NCI-H2107 treated with DMSO at 0.1 percent for 48 hours (cell line): ENCODE data around the gene CA9.

Experiments used
- DNase-seq: peaks from one replicate; lab custom pipeline; 2025; ENCODE audit not compliant: unreplicated experiment; lab: John Stamatoyannopoulos, UW

CA9 gene

DNA sequence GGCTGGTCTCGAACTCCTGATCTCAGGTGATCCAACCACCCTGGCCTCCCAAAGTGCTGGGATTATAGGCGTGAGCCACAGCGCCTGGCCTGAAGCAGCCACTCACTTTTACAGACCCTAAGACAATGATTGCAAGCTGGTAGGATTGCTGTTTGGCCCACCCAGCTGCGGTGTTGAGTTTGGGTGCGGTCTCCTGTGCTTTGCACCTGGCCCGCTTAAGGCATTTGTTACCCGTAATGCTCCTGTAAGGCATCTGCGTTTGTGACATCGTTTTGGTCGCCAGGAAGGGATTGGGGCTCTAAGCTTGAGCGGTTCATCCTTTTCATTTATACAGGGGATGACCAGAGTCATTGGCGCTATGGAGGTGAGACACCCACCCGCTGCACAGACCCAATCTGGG is 1.5 kb downstream of the CA9 start:
- DNase-seq, result no peak

DNA sequence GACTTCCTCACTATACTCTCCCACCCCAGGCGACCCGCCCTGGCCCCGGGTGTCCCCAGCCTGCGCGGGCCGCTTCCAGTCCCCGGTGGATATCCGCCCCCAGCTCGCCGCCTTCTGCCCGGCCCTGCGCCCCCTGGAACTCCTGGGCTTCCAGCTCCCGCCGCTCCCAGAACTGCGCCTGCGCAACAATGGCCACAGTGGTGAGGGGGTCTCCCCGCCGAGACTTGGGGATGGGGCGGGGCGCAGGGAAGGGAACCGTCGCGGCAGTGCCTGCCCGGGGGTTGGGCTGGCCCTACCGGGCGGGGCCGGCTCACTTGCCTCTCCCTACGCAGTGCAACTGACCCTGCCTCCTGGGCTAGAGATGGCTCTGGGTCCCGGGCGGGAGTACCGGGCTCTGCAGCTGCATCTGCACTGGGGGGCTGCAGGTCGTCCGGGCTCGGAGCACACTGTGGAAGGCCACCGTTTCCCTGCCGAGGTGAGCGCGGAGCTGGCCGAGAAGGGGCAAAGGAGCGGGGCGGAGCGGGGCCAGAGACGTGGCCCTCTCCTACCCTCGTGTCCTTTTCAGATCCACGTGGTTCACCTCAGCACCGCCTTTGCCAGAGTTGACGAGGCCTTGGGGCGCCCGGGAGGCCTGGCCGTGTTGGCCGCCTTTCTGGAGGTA is 2.1 kb downstream of the CA9 start:
- DNase-seq, result no peak

DNA sequence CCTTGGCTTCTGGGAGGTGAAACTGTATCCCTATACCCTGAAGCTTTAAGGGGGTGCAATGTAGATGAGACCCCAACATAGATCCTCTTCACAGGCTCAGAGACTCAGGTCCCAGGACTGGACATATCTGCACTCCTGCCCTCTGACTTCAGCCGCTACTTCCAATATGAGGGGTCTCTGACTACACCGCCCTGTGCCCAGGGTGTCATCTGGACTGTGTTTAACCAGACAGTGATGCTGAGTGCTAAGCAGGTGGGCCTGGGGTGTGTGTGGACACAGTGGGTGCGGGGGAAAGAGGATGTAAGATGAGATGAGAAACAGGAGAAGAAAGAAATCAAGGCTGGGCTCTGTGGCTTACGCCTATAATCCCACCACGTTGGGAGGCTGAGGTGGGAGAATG is 5.4 kb downstream of the CA9 start:
- no peak for DNase-seq

GRCh38 chr9:35679766-35680330 is 6.1 kb downstream of the CA9 start:
- DNase-seq, result no peak

GRCh38 chr9:35680331-35681105 is 6.8 kb downstream of the CA9 start:
- DNase-seq, result no peak

DNA sequence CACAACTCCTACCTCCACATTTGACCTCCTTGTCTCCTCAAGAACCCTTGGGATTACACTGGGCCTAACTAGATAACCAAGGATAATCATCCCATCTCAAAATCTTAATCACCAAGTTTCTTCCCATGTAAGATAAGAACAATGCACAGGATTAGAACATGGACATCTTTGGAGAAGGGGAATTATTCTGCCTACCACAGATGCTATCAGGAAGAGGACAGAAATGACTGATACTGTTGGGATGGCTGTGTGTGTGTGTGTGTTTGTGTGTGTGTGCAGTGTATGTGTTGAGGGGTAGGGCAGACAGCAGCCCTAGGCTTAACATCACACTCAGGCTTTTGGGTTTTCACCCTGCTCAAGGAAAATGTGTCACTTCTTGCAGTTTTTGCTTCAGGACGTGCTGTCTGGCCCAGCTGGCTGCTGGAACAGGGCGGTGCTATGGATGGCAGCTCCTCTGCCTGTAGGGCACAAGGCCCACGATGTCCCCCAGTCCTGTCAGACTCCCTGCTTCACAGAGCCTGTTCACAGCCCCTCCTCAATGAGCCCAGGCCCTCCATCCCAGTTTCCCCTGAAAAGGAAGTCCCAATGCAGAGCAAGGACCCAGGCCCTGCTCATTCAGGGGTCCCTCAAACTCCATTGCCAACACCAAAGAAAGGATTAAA is 7.7 kb downstream of the CA9 start:
- DNase-seq, result no peak

DNA sequence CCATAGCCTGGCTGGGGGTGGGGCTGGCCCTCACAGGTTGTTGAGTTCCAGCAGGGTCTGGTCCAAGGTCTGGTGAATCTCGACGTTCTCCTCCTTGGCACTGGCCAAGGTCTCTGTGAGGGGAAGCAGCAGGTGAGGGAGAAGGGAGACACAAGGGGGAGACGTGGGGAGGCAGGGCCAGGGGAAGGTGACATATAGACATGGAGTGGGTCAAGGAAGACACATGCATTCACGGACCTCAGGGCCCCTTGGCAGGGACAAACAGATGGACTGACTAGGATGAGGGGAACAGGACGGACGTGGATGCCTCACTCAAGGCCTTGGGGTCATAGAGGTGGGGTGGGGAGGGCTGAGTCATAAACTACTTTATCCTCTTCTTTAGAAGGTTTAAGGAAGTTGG is 8.3 kb downstream of the CA9 start:
- no peak for DNase-seq

DNA sequence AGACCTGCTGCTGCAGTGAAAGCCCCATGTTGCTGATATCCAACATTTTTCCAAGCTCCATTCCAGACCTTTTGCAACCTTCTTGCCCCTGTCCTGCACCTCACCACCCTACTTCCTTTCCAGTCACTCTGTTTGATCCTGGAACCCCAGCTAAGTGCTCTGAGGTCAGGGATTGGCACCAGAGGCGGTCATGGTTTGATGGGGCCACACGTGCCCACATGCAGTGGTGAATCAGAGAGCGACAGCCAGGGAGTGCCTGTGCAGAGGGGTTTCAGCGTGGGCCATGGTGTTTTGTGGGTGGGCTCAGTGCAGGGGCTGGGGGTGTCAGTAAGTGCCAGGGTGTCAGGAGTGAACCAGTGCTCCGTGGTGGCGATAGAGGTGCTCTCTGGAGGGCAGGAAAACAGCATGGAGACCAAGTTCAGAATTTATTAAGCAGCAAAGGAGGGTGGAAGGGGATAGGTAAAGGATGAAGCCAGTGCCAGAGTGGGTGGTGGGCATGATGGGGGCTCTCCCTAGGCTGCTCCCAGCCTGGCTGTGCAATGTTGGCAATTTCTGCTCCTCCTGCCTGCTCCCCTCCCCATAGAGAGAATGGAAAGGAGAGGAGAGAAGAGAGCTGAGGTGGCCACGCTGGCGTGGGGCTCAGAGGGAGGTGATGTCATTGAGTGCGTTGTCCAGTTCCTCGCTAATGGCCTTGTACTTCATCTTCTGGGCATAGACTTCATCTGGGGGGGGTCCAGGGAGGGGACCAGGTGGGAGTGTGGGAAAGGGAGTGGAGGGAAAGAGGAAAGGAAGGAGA is 9.0 kb downstream of the CA9 start:
- DNase-seq, result no peak

GRCh38 chr9:35683323-35683722 is 9.6 kb downstream of the CA9 start:
- peak; percentile 36 for DNase-seq

DNA sequence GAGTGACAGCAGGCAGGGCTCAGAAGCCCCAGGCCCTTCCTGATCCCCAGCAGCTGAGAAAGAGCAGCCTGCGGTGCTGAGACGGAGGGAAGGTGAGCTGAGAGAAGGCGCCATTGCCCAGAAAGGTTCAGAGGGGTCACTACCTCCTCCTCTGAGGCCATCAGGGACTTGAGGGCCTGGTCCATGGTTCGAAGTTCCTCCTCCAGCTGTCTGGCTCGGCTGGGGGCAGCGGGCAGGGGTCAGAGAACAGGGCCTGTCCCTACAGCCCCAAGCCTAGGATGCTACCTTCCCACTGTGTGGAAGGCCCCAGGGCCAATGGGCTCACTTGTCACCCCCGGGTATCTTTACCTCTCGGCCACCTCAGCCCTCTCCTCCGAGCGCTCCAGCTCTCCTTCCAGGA is 11.2 kb downstream of the CA9 start:
- DNase-seq, result no peak

DNA sequence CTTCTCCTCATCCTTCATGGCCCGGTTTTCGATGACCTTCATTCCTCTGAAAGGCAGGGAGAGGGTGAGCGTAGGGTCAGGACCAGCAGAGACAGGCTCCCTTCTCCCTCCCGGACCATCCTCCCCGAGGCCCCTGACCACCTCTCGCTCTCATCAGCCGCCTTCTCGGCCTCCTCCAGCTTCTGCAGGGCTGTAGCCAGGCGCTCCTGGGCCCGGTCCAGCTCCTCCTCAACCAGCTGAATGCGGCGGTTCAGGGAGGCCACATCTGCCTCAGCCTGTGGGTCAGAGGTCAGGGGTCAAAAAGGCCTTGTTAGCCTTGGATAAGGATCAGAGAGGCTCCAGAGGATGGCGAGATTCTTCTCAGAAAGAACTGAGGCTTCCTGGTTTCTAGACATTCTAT is 11.8 kb downstream of the CA9 start:
- no peak for DNase-seq

DNA sequence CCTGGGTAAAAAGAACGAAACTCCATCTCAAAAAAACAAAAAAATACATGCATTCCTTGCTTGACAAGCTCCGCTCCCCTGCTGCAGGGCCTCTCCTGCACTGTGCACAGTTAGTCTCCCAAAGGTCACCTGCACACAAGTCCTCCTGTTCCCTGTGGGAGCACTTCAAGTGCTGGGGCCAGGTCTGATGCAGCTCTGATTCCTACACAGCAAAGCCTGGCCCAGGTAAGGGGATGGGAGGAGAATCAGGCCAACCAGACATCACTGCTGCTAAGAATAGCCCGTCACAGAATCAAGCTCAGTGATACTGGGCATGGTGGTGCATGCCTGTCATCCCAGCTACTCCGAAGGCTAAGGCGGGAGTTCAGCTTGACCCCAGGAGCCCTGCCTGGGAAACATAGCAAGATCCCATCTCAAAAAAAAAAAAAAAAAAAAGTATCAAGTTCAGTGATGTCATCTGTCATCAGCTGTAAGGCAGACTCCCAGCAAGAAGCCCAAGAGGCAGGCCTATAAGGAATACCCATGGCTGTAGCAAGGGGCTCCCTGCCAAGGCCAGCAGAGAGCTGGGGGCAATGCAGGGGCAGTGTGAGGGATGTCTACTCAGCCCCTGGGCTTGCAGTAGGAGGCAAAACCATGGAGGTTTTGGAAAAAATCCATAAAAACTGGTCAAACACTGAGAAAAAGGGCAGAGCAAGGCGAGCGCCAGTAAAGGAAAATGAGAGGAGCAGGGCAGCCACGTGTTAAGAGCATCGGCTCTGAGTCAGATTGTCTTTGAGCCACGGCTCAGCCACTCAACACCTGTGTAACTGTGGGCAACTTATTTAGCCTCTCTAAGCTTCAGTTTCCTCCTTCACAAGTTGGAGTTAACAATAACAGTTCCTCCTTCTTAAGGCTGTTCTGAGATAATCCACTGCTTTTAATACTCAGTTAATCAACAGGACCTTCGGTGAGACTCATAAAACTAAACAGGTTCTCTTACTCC is 12.8 kb downstream of the CA9 start:
- DNase-seq, result no peak

DNA sequence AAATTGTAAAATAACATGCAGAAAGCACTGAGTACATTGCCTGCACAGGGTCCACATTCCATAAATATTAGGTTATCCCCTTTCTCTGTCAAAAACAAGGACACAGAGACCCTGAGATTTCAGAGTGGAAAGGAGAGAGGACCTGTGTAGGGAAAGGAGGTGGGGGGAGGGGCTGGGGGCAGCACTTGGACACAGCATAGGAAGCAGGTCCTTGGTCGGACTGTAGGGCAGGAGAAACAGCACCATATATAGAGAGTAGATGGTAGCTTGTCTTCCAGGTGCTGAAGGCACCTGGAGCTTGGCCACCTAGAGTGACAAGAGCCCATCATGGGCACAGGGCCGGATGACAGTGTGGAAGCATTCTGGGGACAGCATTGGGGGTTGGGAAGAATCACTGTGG is 13.6 kb downstream of the CA9 start:
- no peak for DNase-seq

DNA sequence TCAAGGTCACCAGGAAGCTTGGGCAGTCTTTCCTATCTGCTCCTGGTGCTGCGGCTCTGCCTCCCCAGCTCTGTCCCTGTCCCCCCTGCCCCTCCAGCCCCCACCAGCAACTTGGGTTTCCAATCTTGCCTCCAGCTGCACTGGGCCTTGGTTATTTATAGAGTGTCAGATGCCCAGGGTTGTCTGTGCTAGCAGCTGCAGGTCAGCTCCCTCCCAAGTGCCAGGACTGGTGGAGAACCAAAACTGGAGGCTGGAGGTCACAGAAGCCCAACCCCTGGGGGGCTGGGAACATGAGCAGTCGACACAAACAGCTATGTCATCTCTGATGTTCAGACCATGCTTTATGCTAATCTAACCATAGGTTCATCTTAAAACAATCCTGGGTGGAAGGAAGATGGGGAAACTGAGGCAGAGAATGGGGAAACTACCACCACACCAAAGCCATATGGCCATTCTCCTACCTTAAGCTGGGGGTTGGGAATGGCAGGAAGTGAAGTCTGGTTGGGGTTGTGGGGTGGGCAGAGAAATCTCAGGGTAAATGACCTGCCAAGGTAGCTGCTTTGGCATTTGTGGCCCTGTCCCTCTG is 14.3 kb downstream of the CA9 start:
- DNase-seq, result no peak

DNA sequence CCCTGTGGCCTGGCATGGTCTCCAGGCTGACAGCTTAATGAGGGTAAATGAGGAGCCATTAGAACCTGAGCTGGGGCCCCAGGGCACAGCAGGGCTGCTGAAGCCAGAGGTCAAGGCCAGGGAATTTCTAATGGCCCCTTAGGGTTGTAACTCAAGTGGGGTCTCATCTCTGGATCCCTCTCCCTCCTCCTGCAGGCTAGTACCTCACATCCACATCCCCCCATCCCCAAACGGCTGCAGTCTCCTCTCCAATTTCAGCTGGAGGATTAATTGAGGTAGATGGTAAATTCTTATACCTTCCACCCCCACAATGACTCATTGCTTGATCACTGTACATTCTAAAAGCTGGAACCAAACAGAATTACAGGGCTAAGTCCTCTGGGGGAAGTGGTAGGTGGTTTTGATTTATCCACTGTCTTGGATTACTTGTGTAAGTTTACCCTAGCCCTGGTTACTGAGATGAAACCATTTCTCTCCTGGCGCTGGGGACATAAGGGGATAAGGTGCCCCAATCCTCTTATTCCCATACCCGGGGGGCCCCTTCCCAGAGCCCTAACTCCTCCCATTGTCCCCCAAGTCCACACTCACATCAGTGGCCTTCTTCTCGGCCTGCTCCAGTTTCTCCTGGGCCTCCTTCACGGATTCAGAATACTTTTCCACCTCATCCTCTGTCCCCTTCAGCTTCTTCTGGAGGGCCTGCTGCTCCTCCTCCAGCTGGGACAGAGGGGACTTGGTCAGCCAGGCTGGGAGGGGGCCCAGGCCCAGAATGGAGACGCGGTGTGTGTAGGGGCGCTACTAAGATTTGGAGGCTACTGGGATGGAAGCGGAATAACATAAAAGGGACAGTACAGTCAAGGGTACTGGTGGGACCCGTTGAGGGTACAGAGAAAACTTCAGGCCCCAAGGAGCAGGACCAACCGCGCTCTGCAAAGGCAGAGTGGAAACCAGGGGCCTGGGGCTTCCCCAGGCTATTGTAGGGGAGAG is 15.1 kb downstream of the CA9 start:
- DNase-seq, result no peak

GRCh38 chr9:35689542-35690293 is 16.0 kb downstream of the CA9 start, which contains the start of gene TPM2:
TSS of gene TPM2 (minus strand) at chr9:35689925. CDS start at chr9:35689817, 108 bp downstream.
- no peak for DNase-seq

GRCh38 chr9:35690294-35690613 is 16.5 kb downstream of the CA9 start:
- no peak for DNase-seq
